Cortex of kidney (tissue), 1 donor: ENCODE data around the gene CREG2.

Experiments used
- DNase-seq: peaks from one replicate; lab custom pipeline; 2025; lab: John Stamatoyannopoulos, UW

CREG2 gene, protein sequence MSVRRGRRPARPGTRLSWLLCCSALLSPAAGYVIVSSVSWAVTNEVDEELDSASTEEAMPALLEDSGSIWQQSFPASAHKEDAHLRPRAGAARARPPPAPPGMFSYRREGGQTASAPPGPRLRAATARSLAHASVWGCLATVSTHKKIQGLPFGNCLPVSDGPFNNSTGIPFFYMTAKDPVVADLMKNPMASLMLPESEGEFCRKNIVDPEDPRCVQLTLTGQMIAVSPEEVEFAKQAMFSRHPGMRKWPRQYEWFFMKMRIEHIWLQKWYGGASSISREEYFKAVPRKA

GRCh38 chr2:101387151-101387834, at the start of gene CREG2:
TSS of gene CREG2 (minus strand) at chr2:101387503. CDS start at chr2:101387457, 46 bp downstream.
- DNase-seq: no peak

DNA sequence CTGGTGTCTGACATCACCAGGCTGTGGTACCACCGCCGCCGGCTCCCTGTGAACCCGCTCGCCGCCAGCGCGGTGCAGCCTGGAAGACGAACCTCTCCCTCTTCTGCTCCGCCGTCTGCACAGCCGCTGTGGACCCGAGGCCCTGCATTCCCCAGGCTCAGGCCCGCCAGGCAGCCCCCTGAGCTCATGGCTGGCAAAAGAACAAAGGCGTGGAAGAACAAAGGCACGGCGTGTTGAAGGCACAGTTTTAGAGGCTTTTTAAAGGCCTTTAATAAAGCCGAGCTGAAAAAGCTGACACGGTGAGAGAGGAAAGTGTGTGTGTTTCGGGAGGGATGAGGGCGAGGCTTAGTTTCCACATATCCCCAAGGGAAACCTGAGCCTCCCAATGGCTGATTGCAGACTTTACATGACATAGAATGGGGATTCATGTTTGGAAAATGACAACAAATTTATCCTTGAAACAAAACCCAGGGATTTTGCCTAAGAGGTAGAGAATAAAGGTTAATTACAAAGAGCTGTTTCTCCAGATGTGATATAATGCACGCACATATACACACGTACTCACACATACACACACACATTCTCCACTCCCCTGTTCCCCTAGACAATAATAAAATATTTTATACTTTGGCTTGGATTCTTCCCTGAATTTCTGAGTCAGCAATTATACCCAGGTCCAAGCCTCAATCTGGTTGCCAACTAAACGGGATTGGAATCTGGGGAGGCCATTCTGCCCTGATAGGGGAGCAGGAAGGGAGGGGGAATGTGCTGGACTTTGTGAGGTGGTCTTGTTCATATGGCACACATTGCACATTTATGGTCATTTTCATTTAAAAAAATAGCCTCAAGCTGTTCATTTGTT, 47.9 kb upstream of the CREG2 start:
- no peak for DNase-seq

DNA sequence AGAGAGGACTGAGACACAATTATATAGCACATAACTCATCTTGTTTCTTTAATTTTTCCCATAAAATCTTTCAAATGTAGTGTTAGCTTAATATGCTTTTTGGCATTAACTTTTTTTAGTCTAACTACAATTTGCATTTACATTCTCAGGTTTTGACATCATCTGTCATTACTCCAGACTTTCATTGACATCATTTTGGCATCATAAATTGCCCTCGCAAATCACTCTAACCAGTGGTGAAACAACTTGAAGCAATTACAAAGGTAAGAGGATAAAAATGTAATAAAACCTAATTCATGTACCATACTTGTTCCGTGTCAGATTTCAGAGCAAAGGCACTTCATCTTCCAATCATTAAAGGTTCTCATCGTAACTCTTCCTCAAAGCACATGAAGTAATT, 46.2 kb upstream of the CREG2 start:
- DNase-seq: no peak

- no peak for DNase-seq
Observed at GRCh38 chr2:101432411-101433181, 45.3 kb upstream of the CREG2 start.

DNA sequence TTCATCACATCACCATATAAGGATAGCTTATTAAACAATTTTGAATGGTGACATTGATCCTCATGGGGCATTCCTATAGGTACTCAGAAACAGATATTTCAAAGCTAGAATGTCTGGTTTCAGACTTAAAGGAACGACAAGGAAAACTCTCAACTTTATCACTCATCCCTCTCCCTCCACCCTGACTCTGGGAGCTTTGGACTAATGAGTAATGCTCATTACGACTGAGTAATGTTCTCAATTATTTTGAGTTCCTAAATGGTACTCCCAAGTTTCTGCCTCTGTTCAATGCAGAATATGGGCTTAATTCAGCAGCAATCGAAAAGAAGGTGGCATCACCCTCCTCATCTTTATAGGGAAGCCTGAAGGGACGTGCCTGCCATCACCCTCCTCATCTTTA, 44.2 kb upstream of the CREG2 start:
- no peak for DNase-seq

GRCh38 chr2:101430156-101430555, 42.9 kb upstream of the CREG2 start:
- DNase-seq: no peak

DNA sequence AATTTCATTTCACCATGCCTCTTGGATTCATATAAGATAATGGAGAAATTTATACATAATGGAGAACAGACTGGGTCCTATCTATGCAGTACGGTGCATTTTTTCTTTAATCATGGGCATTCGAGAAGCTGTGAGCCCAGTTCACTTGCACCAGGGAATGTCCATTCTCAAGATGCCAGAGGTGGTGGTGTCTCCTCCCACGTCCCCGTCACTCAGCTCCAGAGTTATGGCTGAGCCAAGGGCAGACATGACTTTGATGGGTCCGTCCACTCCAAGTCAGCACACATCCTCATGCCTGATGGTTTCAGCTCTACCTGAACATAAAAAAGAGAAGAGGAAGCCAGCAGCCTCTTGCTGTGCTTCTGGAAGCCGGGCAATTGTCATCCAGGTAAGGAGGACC, 42.1 kb upstream of the CREG2 start:
- DNase-seq: no peak

DNA sequence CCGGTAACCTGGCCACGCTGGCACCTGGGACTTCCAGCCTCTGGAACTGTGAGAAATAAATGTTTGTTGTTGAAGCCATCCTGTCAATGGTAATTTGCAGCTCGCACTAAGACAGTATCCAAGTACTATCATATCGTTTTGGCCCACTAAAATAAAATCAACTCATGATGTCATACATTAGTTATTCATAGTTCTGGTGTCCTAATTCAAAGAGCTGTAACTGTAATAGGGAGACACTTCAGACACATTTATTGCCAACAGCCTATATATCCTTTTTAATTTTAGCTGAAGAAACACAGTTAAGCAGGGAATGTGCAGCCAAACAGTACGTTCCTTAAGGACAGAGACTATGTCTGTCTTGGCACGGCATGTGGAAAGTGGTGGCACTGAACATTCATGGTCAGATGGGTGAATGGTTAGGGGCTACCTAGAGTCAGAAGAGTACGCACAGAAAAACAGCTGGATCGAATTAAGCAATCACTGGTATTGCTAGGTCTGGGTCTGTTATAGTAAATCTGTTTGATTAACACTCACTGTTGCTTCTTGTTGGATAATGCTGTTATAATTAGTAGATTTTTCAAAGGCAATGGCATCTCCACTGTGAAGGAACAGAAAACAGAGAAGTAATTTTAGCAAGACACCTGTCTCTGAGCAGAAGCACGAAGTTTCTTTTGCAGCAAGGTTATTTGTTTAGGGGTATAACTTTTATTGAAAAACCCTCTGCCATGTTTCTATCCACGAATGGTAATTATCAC, 41.3 kb upstream of the CREG2 start:
- DNase-seq: no peak

DNA sequence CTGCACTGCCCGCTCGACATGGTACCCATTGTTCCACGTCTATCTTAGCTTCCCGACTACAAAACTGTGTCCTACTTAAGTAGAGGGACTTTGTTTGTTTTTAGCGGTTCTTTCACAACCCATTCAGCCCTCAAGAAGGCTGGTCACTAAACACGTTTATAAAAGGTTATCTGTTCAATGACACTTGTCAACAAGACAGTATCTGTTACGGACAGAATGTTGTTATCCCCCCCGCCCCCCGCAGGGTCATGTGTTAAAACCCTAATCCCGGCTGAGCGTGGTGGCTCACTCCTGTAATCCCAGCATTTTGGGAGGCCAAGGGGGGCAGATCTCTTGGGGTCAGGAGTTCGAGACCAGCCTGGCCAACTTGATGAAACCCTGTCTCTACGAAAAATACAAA, 40.4 kb upstream of the CREG2 start:
- no peak for DNase-seq

DNA sequence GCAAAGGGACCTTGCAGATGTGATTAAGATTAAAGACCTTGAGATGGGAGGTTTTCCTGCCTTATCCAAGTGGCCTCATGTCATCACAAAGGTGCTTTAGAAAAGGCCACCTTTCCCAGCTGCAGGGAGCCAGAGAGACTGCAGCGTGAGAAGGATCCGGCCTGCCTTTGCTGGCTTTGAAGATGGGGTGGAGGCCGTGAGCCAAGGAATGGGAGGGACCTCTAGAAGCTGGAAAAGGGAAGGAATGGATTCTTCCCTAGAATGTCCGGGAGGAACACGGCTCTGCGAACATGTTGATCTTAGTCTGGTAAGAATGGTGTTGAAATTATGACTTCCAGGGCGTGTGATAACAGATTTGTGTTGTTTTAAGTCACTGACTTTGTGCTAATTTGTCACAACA, 39.9 kb upstream of the CREG2 start:
- no peak for DNase-seq

GRCh38 chr2:101426822-101427221, 39.5 kb upstream of the CREG2 start:
- no peak for DNase-seq

GRCh38 chr2:101420623-101421022, 33.3 kb upstream of the CREG2 start:
- DNase-seq: no peak

DNA sequence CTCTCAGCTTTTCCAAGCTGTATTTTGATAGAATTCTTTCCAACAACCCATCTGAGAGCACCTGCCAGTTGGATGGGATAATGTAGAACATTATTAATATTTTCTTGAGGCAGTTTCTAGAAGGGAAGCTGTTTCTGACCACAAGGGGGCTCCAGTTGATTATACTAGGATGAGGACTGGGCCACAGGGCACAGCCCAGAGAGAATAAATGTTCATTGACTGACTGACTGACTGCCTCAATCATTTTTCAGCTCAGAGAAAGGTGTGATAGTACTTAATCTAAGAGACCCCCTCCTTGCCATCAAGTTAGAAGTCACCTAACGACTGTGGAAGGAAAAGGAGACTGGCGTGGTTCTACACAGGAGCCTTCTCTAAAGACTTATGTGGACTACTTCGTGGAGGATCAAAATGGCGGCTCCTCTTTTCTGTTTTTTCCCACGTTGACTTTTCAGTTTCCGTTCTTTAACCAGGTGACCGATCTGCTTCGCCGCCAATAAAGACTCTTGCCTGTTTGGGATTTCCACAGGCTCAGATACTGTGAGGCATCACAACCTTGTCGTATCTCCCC, 31.9 kb upstream of the CREG2 start:
- DNase-seq: no peak

DNA sequence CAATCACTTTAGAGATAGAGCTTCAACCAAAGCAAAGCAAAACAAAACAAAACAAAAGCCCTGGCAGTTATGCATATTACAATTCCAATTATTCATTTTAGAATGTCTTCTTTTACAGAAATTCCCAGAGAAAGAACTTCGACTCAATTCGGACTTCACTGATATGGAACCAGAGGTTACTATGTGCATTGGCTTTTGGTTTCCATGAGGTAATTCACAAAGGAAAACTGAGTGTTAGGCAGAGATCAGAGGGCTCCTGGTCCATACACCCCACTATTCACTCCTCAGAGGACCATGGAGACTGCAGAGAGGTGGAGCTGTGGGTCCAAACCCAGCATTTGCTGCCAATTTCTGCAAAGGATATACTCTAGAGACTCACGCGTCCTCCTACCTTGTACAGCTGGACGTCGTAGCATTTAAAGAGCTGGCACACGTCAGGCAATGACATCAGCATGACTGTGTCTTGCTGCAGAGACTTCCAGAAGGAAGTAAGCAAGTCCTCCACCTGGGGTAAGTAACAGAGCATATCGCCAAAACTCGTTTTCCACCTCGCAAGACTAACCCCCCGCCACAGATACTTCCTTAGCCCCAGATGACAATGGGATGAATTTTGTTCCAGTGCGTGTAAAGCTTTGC, 31.3 kb upstream of the CREG2 start:
- DNase-seq: no peak

DNA sequence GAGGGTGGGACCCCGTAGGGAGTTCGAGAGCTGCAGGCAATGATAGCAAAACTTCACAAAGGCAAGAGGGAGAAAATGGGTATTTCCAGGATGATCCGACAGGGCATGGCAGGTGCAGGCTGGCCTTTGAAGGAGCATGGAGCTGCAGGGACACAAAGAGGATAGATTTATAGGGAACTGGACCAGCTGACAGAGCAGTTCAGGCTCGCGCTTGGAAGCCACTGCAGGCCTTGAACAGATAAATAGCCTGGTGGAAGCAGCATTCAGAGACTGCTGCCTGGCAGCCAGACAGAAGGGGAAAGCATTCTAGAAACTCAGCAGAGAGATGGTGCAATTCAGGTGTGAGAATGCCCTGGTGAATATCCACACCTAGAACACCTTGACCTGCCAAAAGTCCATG, 29.3 kb upstream of the CREG2 start:
- DNase-seq: no peak

DNA sequence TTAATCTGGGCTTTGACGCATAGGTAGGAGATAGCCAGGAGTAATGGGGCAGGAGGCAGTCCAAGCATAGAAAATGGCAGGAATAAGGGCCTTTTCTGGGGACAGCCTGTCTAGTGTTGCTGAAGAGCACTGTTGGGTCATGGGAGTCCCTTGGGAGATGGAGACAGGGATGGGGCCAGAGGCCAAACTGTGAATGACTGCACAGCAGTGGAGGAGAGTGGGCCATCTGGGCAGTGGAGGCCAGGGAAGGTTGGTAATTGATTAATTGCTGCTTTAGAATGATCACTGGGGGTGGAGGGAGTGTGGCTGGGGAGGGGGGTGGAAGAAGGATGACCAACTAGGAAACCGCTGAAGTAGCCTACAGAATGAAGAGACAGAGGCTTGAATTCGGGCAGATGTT, 28.6 kb upstream of the CREG2 start:
- no peak for DNase-seq

DNA sequence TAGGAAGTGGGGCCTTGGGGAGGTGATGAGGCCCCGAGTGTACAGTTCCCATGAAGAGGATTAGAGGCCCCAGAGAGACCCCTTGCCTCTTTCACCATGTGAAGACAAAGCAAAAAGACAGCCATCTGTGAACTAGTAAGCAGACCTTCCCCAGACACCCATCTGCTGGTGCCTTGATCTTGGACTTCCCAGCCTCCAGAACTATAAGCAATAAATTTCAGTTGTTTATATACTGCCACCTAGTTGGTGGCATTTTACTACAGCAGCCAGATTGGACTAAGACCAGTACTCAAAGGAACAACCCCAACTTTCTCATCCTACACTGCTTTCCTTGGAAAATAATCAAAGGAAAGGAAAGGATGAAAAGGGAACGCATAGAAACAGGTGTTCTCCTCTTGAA, 27.9 kb upstream of the CREG2 start:
- DNase-seq: no peak

- no peak for DNase-seq
Observed at GRCh38 chr2:101412092-101412694, 24.9 kb upstream of the CREG2 start.

- no peak for DNase-seq
Observed at GRCh38 chr2:101410746-101411145, 23.4 kb upstream of the CREG2 start.

DNA sequence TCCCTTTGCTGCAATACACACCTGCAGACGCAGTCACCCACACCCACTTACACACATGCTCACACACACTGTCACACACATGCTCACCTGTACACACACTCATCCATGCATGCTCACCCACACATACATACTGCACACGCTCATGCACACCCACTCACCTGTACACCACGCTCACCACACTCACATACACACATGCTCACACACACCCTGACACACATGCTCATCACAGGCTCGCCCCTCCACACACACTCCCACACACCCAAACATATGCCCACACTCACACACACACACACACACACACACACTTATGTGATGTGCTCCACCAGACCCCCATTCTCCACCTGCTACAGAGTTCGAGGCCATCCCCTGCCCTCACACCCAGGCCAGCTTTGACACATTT, 22.8 kb upstream of the CREG2 start:
- no peak for DNase-seq
